ENCODE results near the gene SHISA6.
"Not testable (repeated sequence)": the region's sequence is repeated elsewhere in the genome, so short reads cannot be mapped to it uniquely, and the experiment has no call there.

The SHISA6 gene

GRCh38 chr17:11308531-11308930 is 67.5 kb downstream of the SHISA6 start:
- no peak for TF ChIP-seq CTCF (conservative IDR thresholded peaks at IDR 0.05; ENCODE audit: low read depth, low read length)
- H3K4me3 ChIP-seq (ENCODE audit: low read depth, low read length), result no peak overlapping the region
- no peak for DNase-seq (ENCODE audit: low read depth)

- no peak for DNase-seq (ENCODE audit: low read depth)
- no peak overlapping the region for H3K4me3 ChIP-seq (ENCODE audit: low read depth, low read length)
- no peak for TF ChIP-seq CTCF (conservative IDR thresholded peaks at IDR 0.05; ENCODE audit: low read depth, low read length)
Observed at GRCh38 chr17:11309033-11309432, 68.0 kb downstream of the SHISA6 start.

GRCh38 chr17:11309850-11310249 is 68.8 kb downstream of the SHISA6 start:
- TF ChIP-seq CTCF (conservative IDR thresholded peaks at IDR 0.05; ENCODE audit: low read depth, low read length), result no peak
- no peak overlapping the region for H3K4me3 ChIP-seq (ENCODE audit: low read depth, low read length)
- no peak for DNase-seq (ENCODE audit: low read depth)

- DNase-seq (ENCODE audit: low read depth); H3K4me3 ChIP-seq (ENCODE audit: low read depth, low read length): not testable (repeated sequence)
Observed at GRCh38 chr17:11316451-11316850, 75.4 kb downstream of the SHISA6 start.

- H3K4me3 ChIP-seq (ENCODE audit: low read depth, low read length), result no peak overlapping the region
- no peak for TF ChIP-seq CTCF (conservative IDR thresholded peaks at IDR 0.05; ENCODE audit: low read depth, low read length)
- no peak for DNase-seq (ENCODE audit: low read depth)
Observed at GRCh38 chr17:11318207-11318606, 77.2 kb downstream of the SHISA6 start.

- H3K4me3 ChIP-seq (ENCODE audit: low read depth, low read length), result no peak overlapping the region
- TF ChIP-seq CTCF (conservative IDR thresholded peaks at IDR 0.05; ENCODE audit: low read depth, low read length), result no peak
- no peak for DNase-seq (ENCODE audit: low read depth)
Observed at GRCh38 chr17:11319894-11320293, 78.9 kb downstream of the SHISA6 start.

- TF ChIP-seq CTCF (conservative IDR thresholded peaks at IDR 0.05; ENCODE audit: low read depth, low read length), result no peak
- no peak for DNase-seq (ENCODE audit: low read depth)
Observed at GRCh38 chr17:11324021-11324420, 83.0 kb downstream of the SHISA6 start.

More at GRCh38 chr17:11324021-11324420, 83.0 kb downstream of the SHISA6 start:
- no peak overlapping the region for H3K4me3 ChIP-seq (ENCODE audit: low read depth, low read length)
